WERI-Rb-1 (cell line): ENCODE results near the gene EFHC2.

ENCODE experiments used
- DNase-seq: peaks from one replicate; pipeline ENCODE4 v3.0.0-alpha.2; 2020
- H3K27ac ChIP-seq: fragments of 250-450 bp; sonication (Bioruptor Pico); 2 replicates; pipeline ENCODE4 v1.5.1; 2020; ENCODE audit warnings: mild to moderate bottlenecking, moderate library complexity
- H3K27me3 ChIP-seq: fragments of 250-450 bp; sonication (Bioruptor Pico); 2 replicates; pipeline ENCODE4 v1.5.1; 2021; ENCODE audit warnings: mild to moderate bottlenecking, low read depth, moderate library complexity; ENCODE audit not compliant: insufficient read depth, severe bottlenecking
- H3K36me3 ChIP-seq: fragments of 250-450 bp; sonication (Bioruptor Pico); 2 replicates; pipeline ENCODE4 v1.5.1; 2020; ENCODE audit warnings: mild to moderate bottlenecking, moderate library complexity
- H3K4me3 ChIP-seq: 2 replicates; pipeline ENCODE4 v1.5.1; 2011; ENCODE audit warnings: low read depth, mild to moderate bottlenecking, control low read depth, low read length
- H3K9me3 ChIP-seq: fragments of 250-450 bp; sonication (Bioruptor Pico); 2 replicates; pipeline ENCODE4 v1.5.1; 2021; ENCODE audit warnings: mild to moderate bottlenecking, moderate library complexity; ENCODE audit not compliant: severe bottlenecking
- TF ChIP-seq, protein P1 (sequence below): IDR thresholded peaks from 2 replicates; pipeline ENCODE4 v1.5.1; 2011; ENCODE audit warnings: low read depth, mild to moderate bottlenecking, control low read depth, inconsistent platforms, low read length

The EFHC2 gene

DNA sequence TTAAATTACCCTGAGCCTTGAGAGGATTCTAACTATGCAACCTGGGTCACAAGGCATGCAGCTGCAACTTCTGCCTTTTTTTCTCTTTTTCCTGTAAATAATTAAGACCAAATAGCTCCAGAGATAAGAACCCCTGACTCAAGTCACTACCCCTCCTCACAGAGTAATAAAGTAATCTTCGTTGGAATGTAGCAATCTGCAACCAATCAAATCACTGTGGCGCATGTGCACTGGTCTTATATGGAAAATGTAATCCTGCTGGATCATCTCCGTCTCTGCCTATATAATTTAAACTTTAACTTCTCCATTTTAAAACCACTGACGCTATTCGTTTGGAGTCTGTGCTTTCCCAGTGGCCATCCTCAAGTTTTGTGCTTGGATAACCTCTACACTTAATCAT lies 6.1 kb upstream of the EFHC2 start:
- TF ChIP-seq, protein P1, sequence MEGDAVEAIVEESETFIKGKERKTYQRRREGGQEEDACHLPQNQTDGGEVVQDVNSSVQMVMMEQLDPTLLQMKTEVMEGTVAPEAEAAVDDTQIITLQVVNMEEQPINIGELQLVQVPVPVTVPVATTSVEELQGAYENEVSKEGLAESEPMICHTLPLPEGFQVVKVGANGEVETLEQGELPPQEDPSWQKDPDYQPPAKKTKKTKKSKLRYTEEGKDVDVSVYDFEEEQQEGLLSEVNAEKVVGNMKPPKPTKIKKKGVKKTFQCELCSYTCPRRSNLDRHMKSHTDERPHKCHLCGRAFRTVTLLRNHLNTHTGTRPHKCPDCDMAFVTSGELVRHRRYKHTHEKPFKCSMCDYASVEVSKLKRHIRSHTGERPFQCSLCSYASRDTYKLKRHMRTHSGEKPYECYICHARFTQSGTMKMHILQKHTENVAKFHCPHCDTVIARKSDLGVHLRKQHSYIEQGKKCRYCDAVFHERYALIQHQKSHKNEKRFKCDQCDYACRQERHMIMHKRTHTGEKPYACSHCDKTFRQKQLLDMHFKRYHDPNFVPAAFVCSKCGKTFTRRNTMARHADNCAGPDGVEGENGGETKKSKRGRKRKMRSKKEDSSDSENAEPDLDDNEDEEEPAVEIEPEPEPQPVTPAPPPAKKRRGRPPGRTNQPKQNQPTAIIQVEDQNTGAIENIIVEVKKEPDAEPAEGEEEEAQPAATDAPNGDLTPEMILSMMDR, result no peak
- no peak overlapping the region for H3K27ac ChIP-seq

GRCh38 chrX:44344687-44345086 lies 1.2 kb upstream of the EFHC2 start:
- TF ChIP-seq, protein P1, result no peak
- Histone ChIP-seq H3K9me3 (no peaks in the 10 kb centered on the region), H3K4me3 (no peak overlapping the region), H3K27me3 (peaks cover 13% of the 10 kb centered on the region), H3K36me3 (no peaks in the 10 kb centered on the region), H3K27ac (no peak overlapping the region)
- DNase-seq, result no peak

More for the DNA sequence above, 6.1 kb upstream of the EFHC2 start:
- H3K4me3 ChIP-seq, result no peak overlapping the region
- no peaks in the 10 kb centered on the region for H3K9me3 ChIP-seq
- H3K27me3 ChIP-seq, result peaks cover 15% of the 10 kb centered on the region
- DNase-seq, result no peak
- no peaks in the 10 kb centered on the region for H3K36me3 ChIP-seq

DNA sequence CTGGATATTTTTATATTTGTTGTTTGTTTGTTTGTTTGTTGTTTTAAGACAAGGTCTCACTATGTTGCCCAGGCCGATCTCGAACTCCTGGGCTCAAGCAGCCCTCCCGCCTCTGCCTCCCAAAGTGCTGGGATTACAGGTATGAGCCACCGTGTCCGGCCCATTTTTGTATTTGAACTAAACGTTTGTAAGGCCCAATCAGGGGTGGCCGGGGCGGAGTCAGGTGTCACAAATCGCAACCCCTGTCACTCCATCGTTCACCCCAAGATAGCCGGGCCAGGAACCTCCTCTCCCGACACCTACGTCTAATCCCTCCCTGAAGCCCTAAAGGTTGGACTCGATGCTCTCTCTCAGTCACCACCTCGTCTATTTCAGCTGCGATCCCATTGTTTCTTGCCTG lies 722 bp upstream of the EFHC2 start:
- peaks cover 13% of the 10 kb centered on the region for H3K27me3 ChIP-seq
- no peak overlapping the region for H3K27ac ChIP-seq
- H3K9me3 ChIP-seq, result no peaks in the 10 kb centered on the region
- TF ChIP-seq, protein P1, result no peak
- H3K4me3 ChIP-seq, result no peak overlapping the region
- H3K36me3 ChIP-seq, result no peaks in the 10 kb centered on the region
- DNase-seq, result no peak

DNA sequence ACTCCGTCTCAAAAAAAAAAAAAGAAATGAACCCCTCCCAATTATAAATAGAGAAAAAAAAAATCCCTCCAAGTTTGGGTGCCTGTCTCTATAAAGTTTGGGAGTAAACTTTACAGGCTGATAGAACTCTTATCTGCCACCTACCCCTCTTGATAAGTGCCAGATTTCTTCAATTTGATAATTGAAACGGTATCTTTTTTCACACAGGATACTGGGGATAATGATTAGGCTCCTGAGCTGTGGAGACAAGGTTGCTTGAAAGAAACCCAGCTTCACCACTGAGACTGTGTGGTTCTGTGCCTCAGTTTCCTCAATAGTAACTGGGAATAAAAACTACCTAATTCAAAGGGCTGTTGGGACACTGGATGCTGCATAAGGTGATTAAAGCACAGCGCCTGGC lies 606 bp downstream of the EFHC2 start:
- no peak overlapping the region; the same call in 1 of the 2 replicates for H3K4me3 ChIP-seq
- H3K27me3 ChIP-seq, result peaks cover 13% of the 10 kb centered on the region
- H3K36me3 ChIP-seq, result no peaks in the 10 kb centered on the region
- TF ChIP-seq, protein P1, result no peak
- H3K27ac ChIP-seq, result no peak overlapping the region
- H3K9me3 ChIP-seq, result no peaks in the 10 kb centered on the region
- no peak for DNase-seq

GRCh38 chrX:44338361-44338760 lies 5.1 kb downstream of the EFHC2 start:
- H3K4me3 ChIP-seq, result no peak overlapping the region
- TF ChIP-seq, protein P1, result no peak
- H3K9me3 ChIP-seq, result no peaks in the 10 kb centered on the region
- H3K36me3 ChIP-seq, result no peaks in the 10 kb centered on the region
- peaks cover 4% of the 10 kb centered on the region for H3K27me3 ChIP-seq
- no peak overlapping the region for H3K27ac ChIP-seq
- DNase-seq, result no peak

- peaks cover 4% of the 10 kb centered on the region for H3K27me3 ChIP-seq
- H3K4me3 ChIP-seq, result no peak overlapping the region
- TF ChIP-seq, protein P1, result no peak
- no peaks in the 10 kb centered on the region for H3K36me3 ChIP-seq
- no peak overlapping the region for H3K27ac ChIP-seq
- no peaks in the 10 kb centered on the region for H3K9me3 ChIP-seq
- no peak for DNase-seq
These were observed 11.0 kb downstream of the EFHC2 start for GRCh38 chrX:44332437-44332836.
